DOHH2 (cell line): ENCODE results near the gene AANAT.

ENCODE experiments used
- H3F3A ChIP-seq: fragments of 200-600 bp; sonication (generic), shearing (Covaris generic); 2 replicates; pipeline ENCODE4 v1.6.0; 2016; ENCODE audit warnings: antibody characterized with exemption, mild to moderate bottlenecking; ENCODE audit not compliant: control insufficient read depth, insufficient read depth
- H3K27ac ChIP-seq: fragments of 200-600 bp; sonication (generic); 2 replicates; pipeline ENCODE4 v1.5.1; 2014; ENCODE audit warnings: low read depth, mild to moderate bottlenecking, low read length, moderate library complexity
- H3K27me3 ChIP-seq: fragments of 200-600 bp; sonication (generic); 2 replicates; pipeline ENCODE4 v1.6.1; 2014; ENCODE audit warnings: mild to moderate bottlenecking, low read length, mixed read lengths; ENCODE audit not compliant: control insufficient read depth
- H3K36me3 ChIP-seq: fragments of 200-600 bp; sonication (generic); 2 replicates; pipeline ENCODE4 v1.6.1; 2014; ENCODE audit warnings: mild to moderate bottlenecking, low read length, moderate library complexity, mixed read lengths; ENCODE audit not compliant: control insufficient read depth
- H3K4me1 ChIP-seq: fragments of 200-600 bp; sonication (generic); 2 replicates; pipeline ENCODE4 v1.6.1; 2014; ENCODE audit warnings: mild to moderate bottlenecking, low read length, mixed read lengths; ENCODE audit not compliant: control insufficient read depth
- H3K4me2 ChIP-seq: fragments of 200-600 bp; sonication (generic); 2 replicates; pipeline ENCODE4 v1.6.0; 2014; ENCODE audit warnings: mild to moderate bottlenecking, low read length, moderate library complexity
- H3K4me3 ChIP-seq: fragments of 200-600 bp; sonication (generic); 2 replicates; pipeline ENCODE4 v1.5.1; 2014; ENCODE audit warnings: mild to moderate bottlenecking, low read length, mixed read lengths
- H3K79me2 ChIP-seq: fragments of 200-600 bp; sonication (generic); 2 replicates; pipeline ENCODE4 v1.6.1; 2014; ENCODE audit warnings: mild to moderate bottlenecking, low read length, mixed read lengths; ENCODE audit not compliant: control insufficient read depth
- H3K9me2 ChIP-seq: fragments of 200-600 bp; sonication (generic); replicated peaks from 2 replicates; pipeline ENCODE4 v1.6.1; 2014; ENCODE audit warnings: mild to moderate bottlenecking, low read length, mixed read lengths; ENCODE audit not compliant: control insufficient read depth
- H3K9me3 ChIP-seq: fragments of 200-600 bp; sonication (generic); 2 replicates; pipeline ENCODE4 v1.6.1; 2014; ENCODE audit warnings: antibody characterized with exemption, low read length, mixed read lengths; ENCODE audit not compliant: control insufficient read depth, insufficient read depth
- H4K20me1 ChIP-seq: fragments of 200-600 bp; sonication (generic); 2 replicates; pipeline ENCODE4 v1.6.0; 2014; ENCODE audit warnings: low read depth, mild to moderate bottlenecking, antibody characterized with exemption, low read length, moderate library complexity; ENCODE audit not compliant: control insufficient read depth, insufficient read depth
- CTCF ChIP-seq: fragments of 200-600 bp; sonication (generic); IDR thresholded peaks from one replicate; pipeline ENCODE4 v1.5.1; 2014; ENCODE audit warnings: antibody characterized with exemption, mild to moderate bottlenecking, low read depth, low read length; ENCODE audit not compliant: poor library complexity, severe bottlenecking
- EZH2phosphoT487 ChIP-seq: fragments of 200-600 bp; sonication (generic); IDR thresholded peaks from 2 replicates; pipeline ENCODE4 v1.6.1; 2017; ENCODE audit warnings: borderline replicate concordance, mild to moderate bottlenecking, antibody characterized with exemption, low read length, moderate library complexity, mixed read lengths

The AANAT gene

GRCh38 chr17:76481071-76481655 lies 13.8 kb downstream of the AANAT start:
- Histone ChIP-seq H3K4me3 (peak overlapping the region; percentile 74), H4K20me1 (no peaks in the 10 kb centered on the region)

GRCh38 chr17:76484228-76484725 lies 16.9 kb downstream of the AANAT start:
- H3K27me3 ChIP-seq = no peaks in the 10 kb centered on the region
- H3K9me2 ChIP-seq = no peaks in the 10 kb centered on the region
- no peaks in the 10 kb centered on the region for H4K20me1 ChIP-seq
- peaks cover 24% of the 10 kb centered on the region for H3F3A ChIP-seq
- H3K36me3 ChIP-seq = peaks cover 28% of the 10 kb centered on the region
- no peak overlapping the region for H3K4me3 ChIP-seq
- H3K4me1 ChIP-seq = peaks cover 72% of the 10 kb centered on the region
- no peak overlapping the region for H3K27ac ChIP-seq
- H3K79me2 ChIP-seq = no peaks in the 10 kb centered on the region; the same call in none of the 2 replicates
- TF ChIP-seq EZH2phosphoT487 (no peak), CTCF (no peak)
- H3K4me2 ChIP-seq = no peak overlapping the region
- no peaks in the 10 kb centered on the region for H3K9me3 ChIP-seq

More at GRCh38 chr17:76481071-76481655, 13.8 kb downstream of the AANAT start:
- Histone ChIP-seq H3K9me3 (no peaks in the 10 kb centered on the region), H3K9me2 (no peaks in the 10 kb centered on the region), H3K4me1 (peaks cover 68% of the 10 kb centered on the region), H3K4me2 (peak overlapping the region; percentile 100), H3F3A (peaks cover 19% of the 10 kb centered on the region), H3K36me3 (peaks cover 41% of the 10 kb centered on the region), H3K79me2 (no peaks in the 10 kb centered on the region; the same call in none of the 2 replicates), H3K27me3 (no peaks in the 10 kb centered on the region), H3K27ac (peak overlapping the region; percentile 96)
- TF ChIP-seq CTCF (no peak), EZH2phosphoT487 (no peak)

- Histone ChIP-seq H3K9me3 (no peaks in the 10 kb centered on the region), H3K27me3 (no peaks in the 10 kb centered on the region), H3K4me1 (peaks cover 60% of the 10 kb centered on the region), H3K9me2 (no peaks in the 10 kb centered on the region), H3K27ac (peak overlapping the region; percentile 57), H3K4me2 (peak overlapping the region; percentile 49), H3F3A (peaks cover 24% of the 10 kb centered on the region), H4K20me1 (no peaks in the 10 kb centered on the region), H3K79me2 (no peaks in the 10 kb centered on the region; the same call in 1 of the 2 replicates), H3K4me3 (no peak overlapping the region), H3K36me3 (peaks cover 21% of the 10 kb centered on the region)
- TF ChIP-seq EZH2phosphoT487 (no peak), CTCF (no peak)
Measured at GRCh38 chr17:76485569-76485968, 18.2 kb downstream of the AANAT start.
